ENCODE results near the gene SRSF1. TPM values are rescaled to one million over a fixed set of nuclear protein-coding genes. Genes with fewer than 3 reads are reported as not detected.
"Not testable (repeated sequence)": the region's sequence is repeated elsewhere in the genome, so short reads cannot be mapped to it uniquely, and the experiment has no call there.

SRSF1 gene
- total RNA-seq, 4 donors from 2014 or later: 136 to 185 (median 156) TPM

DNA sequence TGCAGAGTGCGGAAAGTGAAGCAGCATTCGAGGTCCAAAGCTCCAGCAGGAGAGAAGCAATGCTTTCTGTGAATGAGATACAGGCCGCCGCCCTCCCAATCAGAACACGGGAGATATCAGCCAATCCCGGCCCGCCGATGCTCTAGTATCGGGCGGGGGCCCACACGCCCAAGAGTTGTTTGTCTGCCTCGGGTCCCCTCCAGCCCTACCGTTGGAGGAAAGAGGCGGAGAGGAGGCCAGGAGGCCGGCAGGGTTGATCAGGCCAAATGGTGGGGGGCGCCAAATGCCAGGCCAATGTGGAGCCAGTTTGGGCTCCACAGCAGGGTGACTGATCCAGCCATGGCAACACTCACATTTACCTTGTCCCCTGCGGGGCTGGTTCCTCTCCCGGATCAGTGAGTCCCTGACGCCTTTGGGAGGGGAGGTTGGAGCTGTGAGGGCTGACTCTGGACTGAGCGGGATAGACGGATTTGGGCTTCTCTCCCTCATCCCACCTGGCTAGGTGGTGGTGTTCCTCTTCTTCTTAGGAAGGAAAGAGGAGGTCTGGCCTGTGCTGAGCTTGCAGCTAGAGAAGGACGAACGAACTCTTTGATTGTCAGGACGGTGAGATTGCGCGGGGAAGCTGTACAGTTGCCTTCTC is 41.4 kb downstream of the SRSF1 start:
- H3K36me3 ChIP-seq: no peaks in the 10 kb centered on the region
- H3K4me3 ChIP-seq: no peak overlapping the region
- no peaks in the 10 kb centered on the region for H3K9me3 ChIP-seq
- DNase-seq (ENCODE audit: extremely low spot score): peak; percentile 66
- 84% methylated on average over 25 of the region's 26 CpGs for WGBS
- intact Hi-C loops (cut with DNase I): no loop called here
- TF ChIP-seq, protein P1, sequence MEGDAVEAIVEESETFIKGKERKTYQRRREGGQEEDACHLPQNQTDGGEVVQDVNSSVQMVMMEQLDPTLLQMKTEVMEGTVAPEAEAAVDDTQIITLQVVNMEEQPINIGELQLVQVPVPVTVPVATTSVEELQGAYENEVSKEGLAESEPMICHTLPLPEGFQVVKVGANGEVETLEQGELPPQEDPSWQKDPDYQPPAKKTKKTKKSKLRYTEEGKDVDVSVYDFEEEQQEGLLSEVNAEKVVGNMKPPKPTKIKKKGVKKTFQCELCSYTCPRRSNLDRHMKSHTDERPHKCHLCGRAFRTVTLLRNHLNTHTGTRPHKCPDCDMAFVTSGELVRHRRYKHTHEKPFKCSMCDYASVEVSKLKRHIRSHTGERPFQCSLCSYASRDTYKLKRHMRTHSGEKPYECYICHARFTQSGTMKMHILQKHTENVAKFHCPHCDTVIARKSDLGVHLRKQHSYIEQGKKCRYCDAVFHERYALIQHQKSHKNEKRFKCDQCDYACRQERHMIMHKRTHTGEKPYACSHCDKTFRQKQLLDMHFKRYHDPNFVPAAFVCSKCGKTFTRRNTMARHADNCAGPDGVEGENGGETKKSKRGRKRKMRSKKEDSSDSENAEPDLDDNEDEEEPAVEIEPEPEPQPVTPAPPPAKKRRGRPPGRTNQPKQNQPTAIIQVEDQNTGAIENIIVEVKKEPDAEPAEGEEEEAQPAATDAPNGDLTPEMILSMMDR (IDR thresholded peaks at IDR 0.05): no peak
- no peak for TF ChIP-seq EP300 (IDR thresholded peaks at IDR 0.05)
- TF ChIP-seq POLR2A (IDR thresholded peaks at IDR 0.05; ENCODE audit: low read depth): no peak
- no peak for TF ChIP-seq POLR2AphosphoS5 (IDR thresholded peaks at IDR 0.05)
- no peaks in the 10 kb centered on the region for H3K4me1 ChIP-seq
- H3K27me3 ChIP-seq: no peaks in the 10 kb centered on the region
- no peak overlapping the region for H3K27ac ChIP-seq (replicated peaks in 1 of 4)

DNA sequence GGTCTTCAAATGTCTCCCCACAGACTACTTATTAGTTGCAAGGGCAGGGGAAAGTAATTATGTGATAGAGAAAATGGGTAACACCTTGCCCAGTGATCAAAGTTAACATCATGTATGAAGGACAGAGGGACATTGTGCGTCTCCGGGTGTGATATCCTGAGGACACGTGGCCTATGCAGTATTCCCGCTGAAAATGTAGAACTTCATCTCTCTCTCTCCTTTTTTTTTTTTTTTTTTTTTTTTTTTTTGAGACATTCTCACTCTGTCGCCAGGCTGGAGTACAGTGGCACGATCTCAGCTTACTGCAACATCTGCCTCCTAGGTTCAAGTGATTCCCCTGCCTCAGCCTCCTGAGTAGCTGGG is 43.9 kb downstream of the SRSF1 start:
- no peaks in the 10 kb centered on the region for H3K27me3 ChIP-seq
- no peaks in the 10 kb centered on the region for H3K9me3 ChIP-seq
- H3K4me3 ChIP-seq: no peak overlapping the region
- no peak for DNase-seq (ENCODE audit: extremely low spot score)
- intact Hi-C loops (cut with DNase I): no loop called here
- no peaks in the 10 kb centered on the region for H3K36me3 ChIP-seq
- H3K4me1 ChIP-seq: no peaks in the 10 kb centered on the region
- 93% methylated on average over 6 of the region's 6 CpGs for WGBS
- H3K27ac ChIP-seq (replicated peaks in 1 of 4): no peak overlapping the region
- TF ChIP-seq, protein P1 (IDR thresholded peaks at IDR 0.05): no peak
- TF ChIP-seq POLR2A (IDR thresholded peaks at IDR 0.05; ENCODE audit: low read depth): no peak
- TF ChIP-seq EP300 (IDR thresholded peaks at IDR 0.05): no peak
- no peak for TF ChIP-seq POLR2AphosphoS5 (IDR thresholded peaks at IDR 0.05)

DNA sequence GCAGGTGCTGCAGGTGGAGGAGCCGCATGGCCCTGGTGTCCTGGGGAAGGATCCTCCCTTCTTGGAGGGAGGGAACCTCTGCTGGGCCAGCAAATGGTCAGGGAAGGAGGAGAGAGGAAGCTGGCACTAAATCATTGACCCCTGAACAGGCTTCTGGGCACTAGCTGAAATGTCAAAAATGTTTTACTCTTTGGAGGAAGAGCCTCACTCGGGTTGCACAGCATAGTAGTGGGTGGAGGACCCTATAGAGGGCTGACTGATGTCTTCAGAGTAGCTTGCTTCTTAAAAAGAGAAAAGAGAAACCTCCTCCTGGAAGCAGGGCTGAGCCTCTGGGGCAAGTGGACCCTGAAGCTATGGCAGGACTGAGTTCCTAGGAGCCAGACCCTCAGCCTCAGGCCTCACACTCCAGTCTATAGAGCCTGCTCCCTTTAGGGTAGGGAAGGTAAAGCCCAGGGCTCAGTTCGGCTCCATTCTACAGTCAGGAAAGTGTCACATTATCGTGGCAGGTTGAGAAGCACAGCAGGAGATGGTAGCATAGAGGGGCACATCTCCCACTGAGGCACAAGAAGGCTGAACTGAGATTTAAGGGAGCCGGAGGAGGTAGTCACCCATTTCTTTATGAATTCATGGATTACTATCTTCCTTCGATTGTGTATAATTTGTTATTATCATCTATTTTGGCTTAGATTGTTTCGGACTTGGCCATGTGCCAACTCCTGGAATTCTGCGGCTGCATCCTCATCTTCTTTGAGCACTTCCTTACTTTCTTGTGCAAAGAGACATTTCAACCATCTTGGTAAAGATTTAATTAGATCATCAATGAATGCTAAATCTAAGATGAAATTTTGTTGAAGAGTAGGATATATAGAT is 44.5 kb downstream of the SRSF1 start:
- intact Hi-C loops (cut with DNase I): no loop called here
- TF ChIP-seq POLR2A (IDR thresholded peaks at IDR 0.05; ENCODE audit: low read depth) (no peak), POLR2AphosphoS5 (IDR thresholded peaks at IDR 0.05) (no peak), EP300 (IDR thresholded peaks at IDR 0.05) (no peak)
- TF ChIP-seq, protein P1 (IDR thresholded peaks at IDR 0.05): no peak
- Histone ChIP-seq H3K36me3 (no peaks in the 10 kb centered on the region), H3K4me1 (no peaks in the 10 kb centered on the region), H3K4me3 (no peak overlapping the region), H3K27me3 (no peaks in the 10 kb centered on the region), H3K27ac (replicated peaks in 1 of 4) (no peak overlapping the region), H3K9me3 (no peaks in the 10 kb centered on the region)
- WGBS: 72% methylated on average over 8 of the region's 8 CpGs
- peak; percentile 37 for DNase-seq (ENCODE audit: extremely low spot score)

DNA sequence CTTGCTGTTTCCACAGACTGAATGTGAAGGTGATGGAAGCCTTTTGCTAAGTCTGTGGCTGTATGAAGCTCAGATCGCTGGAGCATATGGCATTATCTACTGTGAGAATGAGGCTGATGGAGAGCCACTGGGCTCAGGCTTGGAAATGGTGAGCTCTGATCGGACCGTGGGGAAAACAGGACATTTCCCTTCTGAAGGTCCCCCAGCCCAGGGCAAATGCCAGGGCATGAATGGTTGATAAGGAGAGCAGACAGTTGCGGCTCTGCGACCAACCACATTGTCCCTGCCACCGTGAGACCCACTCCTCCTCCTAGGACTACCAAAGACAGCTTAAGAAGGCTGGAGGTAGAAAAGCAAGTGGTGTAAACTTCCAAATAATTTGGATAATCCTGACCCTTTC is 47.1 kb downstream of the SRSF1 start:
- TF ChIP-seq POLR2AphosphoS5 (IDR thresholded peaks at IDR 0.05): no peak
- TF ChIP-seq, protein P1 (IDR thresholded peaks at IDR 0.05): no peak
- no peak for TF ChIP-seq EP300 (IDR thresholded peaks at IDR 0.05)
- intact Hi-C loops (cut with DNase I): no loop called here

DNA sequence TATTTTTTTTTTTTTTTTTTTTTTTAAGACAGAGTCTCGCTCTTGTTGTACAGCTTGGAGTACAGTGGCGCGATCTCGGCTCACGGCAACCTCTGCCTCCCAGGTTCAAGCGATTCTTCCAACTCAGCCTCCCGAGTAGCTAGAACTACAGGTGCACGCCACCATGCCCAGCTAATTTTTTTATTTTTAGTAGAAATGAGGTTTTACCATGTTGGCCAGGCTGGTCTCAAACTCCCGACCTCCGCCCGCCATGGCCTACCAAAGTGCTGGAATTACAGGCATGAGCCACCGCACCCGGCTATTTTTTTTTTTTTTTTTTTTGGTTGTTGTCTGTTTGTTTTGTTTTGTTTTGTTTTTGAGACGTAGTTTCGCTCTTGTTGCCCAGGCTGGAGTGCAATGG is 48.7 kb downstream of the SRSF1 start:
- H3K9me3 ChIP-seq; intact Hi-C loops (cut with DNase I); H3K27me3 ChIP-seq; H3K36me3 ChIP-seq; H3K4me3 ChIP-seq; H3K27ac ChIP-seq (replicated peaks in 1 of 4): not testable (repeated sequence)
- DNase-seq (ENCODE audit: extremely low spot score): peak; percentile 50
- WGBS: 96% methylated on average over 15 of the region's 15 CpGs
- H3K4me1 ChIP-seq: peaks cover 18 to 31% (median 23%) of the 10 kb centered on the region in 4 donors

More for the DNA sequence above, 47.1 kb downstream of the SRSF1 start:
- no peaks in the 10 kb centered on the region for H3K27me3 ChIP-seq
- H3K4me1 ChIP-seq: peaks cover 8 to 20% (median 14%) of the 10 kb centered on the region in 4 donors
- H3K36me3 ChIP-seq: no peaks in the 10 kb centered on the region
- H3K9me3 ChIP-seq: no peaks in the 10 kb centered on the region
- H3K27ac ChIP-seq (replicated peaks in 1 of 4): no peak overlapping the region
- 92% methylated on average over 6 of the region's 6 CpGs for WGBS
- peak; percentile 55 for DNase-seq (ENCODE audit: extremely low spot score)
- H3K4me3 ChIP-seq: no peak overlapping the region

Measured in esophagus muscularis mucosa (tissue), 4 donors.